KOPT-K1 (cell line): Measurements from ENCODE around the gene SETSIP.
"Not testable (repeated sequence)": the region's sequence is repeated elsewhere in the genome, so short reads cannot be mapped to it uniquely, and the experiment has no call there.

Experiments
- H3K27ac ChIP-seq: fragments of 200-600 bp; sonication (generic); 2 replicates; pipeline ENCODE4 v1.5.1; 2016; ENCODE audit warnings: antibody characterized with exemption, mild to moderate bottlenecking, low read depth, low read length; ENCODE audit not compliant: poor library complexity, severe bottlenecking
- H3K36me3 ChIP-seq: fragments of 200-600 bp; sonication (generic); 2 replicates; pipeline ENCODE4 v1.5.1; 2017; ENCODE audit warnings: antibody characterized with exemption, mild to moderate bottlenecking, low read length, moderate library complexity; ENCODE audit not compliant: insufficient read depth
- H3K9me3 ChIP-seq: fragments of 200-600 bp; sonication (generic); 2 replicates; pipeline ENCODE4 v1.5.1; 2017; ENCODE audit warnings: antibody characterized with exemption, low read length, mild to moderate bottlenecking; ENCODE audit not compliant: insufficient read depth, poor library complexity, severe bottlenecking

SETSIP gene

DNA sequence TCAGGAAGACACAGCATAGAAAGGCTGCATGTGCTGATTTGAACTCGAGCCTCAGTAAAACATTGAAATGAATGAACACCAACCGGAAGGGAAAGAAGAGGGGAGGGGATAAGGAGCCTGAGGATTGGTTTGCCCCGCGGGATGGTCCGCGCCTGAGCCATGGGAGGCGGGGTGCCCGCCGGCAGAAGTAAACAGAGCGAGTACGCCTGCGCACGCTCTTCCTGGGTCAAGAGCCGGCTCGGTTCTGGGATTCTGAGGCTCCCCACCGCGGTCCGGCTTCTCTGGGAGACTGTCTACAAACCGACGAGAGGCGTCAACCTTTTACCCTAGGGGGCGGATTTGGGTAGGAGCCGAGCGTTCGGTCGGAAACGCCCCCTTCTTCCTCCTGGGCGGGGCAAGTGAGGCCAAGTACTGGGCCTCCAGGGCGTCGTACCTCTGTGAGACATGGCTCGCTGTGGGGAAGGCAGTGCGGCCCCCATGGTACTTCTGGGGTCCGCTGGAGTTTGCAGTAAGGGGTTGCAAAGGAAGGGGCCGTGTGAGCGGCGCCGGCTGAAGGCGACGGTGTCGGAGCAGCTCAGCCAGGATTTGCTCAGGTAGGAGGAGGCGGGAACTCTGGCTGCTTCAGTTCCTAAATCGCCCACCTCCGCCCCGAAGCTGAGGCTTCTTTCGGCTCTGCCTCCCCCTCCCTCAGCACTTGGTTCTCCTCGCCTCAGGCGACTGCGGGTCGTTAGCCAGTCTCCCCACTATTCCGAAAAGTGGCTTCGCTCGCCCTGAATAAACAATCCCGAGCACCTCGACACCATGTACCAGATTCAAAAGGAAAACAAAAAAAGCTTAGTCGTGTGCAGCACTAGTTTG is 5.1 kb upstream of the SETSIP start, which contains the start of gene BTBD8:
Gene BTBD8, plus strand, starts transcription at position 218 of the 858 bp plus-strand sequence. Its CDS starts 227 bp downstream, at position 445.
- peaks cover 9% of the 10 kb centered on the region for H3K9me3 ChIP-seq
- H3K36me3 ChIP-seq, result no peaks in the 10 kb centered on the region
- peak within 1 kb of the TSS; percentile 72 for H3K27ac ChIP-seq

DNA sequence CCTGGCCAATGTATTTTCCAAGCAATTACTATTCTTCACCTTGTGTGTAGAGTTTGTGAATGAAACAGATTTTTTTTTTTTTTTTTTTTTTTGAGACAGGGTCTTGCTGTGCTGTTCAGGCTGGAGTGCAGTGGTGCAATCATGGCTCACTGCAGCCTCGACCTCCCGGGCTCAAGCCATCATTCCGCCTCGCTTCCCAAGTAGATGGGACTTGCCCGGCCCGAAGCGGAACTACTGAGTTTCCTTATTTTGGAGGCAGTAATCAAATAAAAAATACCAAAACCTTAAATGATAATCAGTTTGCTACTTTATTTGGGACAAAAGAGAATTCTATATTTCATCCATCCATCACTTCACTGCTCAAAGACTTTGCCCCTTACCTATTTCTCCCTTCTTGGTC is 4.2 kb upstream of the SETSIP start:
- Histone ChIP-seq H3K9me3 (no peaks in the 10 kb centered on the region), H3K27ac (no peak overlapping the region), H3K36me3 (no peaks in the 10 kb centered on the region)

DNA sequence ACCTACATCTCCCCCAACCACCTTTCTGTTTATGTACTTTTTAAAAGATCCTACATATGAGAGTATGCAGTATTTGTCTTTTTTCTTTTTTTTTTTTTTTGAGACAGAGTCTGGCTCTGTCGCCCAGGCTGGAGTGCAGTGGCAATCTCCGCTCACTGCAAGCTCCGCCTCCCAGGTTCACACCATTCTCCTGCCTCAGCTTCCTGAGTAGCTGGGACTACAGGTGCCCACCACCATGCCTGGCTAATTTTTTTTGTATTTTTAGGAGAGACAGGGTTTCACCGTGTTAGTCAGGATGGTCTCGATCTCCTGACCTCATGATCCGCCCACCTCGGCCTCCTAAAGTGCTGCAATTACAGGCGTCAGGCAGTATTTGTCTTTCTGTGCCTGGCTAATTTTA is 2.9 kb upstream of the SETSIP start:
- not testable (repeated sequence) for H3K36me3 ChIP-seq, H3K27ac ChIP-seq

DNA sequence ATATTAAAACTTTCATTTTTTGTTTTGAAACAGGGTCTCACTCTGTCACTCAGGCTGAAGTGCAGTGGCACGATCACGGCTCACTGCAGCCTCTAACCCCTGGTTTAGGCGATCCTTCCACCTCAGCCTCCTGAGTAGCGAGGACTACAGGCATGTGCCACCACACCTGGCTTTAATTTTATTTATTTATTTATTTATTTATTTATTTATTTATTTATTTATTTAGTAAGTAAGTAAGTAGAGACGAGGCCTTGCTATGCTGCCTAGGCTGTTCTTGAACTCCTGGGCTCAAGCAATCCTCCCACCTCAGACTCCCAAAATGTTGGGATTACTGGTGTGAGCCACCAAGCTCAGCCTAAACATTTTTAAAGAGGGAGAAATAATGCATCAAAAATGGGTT is 1.2 kb upstream of the SETSIP start:
- no peaks in the 10 kb centered on the region for H3K9me3 ChIP-seq
- H3K36me3 ChIP-seq, result no peaks in the 10 kb centered on the region
- no peak overlapping the region for H3K27ac ChIP-seq

More for the DNA sequence above, 2.9 kb upstream of the SETSIP start:
- not testable (repeated sequence) for H3K9me3 ChIP-seq

DNA sequence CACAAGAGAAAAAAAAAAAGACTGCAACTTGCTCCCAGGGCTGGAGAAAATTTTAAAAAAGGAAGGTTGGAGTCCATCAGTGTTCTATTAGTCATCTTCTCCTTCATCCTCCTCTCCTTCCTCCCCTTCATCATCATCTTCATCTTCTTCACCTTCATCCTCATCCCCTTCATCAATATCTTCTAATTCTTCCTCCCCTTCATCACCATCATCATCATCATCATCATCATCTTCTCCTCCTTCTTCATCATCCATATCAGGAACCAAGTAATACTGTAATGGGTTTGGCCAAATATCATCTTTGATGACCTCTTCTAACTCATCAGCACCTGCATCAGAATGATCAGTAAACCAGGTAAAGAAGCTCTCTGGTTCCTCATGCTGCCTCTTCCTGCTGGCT is 765 bp downstream of the SETSIP start:
- not testable (repeated sequence) for H3K9me3 ChIP-seq, H3K36me3 ChIP-seq

DNA sequence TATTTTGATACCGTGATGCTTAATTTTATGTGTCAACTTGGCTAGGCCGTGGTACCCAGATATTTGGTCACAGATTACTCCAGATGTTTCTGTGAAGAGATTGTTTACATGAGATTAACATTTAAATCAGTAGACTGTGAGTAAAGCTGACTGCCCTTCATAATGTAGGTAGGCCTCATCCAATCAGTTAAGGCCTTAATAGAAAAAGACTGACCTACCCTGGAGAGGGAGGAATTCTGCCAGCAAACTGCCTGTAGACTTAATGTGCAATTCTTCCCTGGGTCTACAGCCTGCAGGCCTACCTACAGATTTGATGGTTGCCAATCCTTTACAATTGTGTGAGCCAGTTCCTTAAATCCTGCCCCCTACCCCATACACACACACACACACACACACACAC is 4.3 kb downstream of the SETSIP start:
- H3K36me3 ChIP-seq, result no peaks in the 10 kb centered on the region
- no peaks in the 10 kb centered on the region for H3K9me3 ChIP-seq
- no peak overlapping the region for H3K27ac ChIP-seq

More for the DNA sequence above, 765 bp downstream of the SETSIP start:
- H3K27ac ChIP-seq, result not testable (repeated sequence)

DNA sequence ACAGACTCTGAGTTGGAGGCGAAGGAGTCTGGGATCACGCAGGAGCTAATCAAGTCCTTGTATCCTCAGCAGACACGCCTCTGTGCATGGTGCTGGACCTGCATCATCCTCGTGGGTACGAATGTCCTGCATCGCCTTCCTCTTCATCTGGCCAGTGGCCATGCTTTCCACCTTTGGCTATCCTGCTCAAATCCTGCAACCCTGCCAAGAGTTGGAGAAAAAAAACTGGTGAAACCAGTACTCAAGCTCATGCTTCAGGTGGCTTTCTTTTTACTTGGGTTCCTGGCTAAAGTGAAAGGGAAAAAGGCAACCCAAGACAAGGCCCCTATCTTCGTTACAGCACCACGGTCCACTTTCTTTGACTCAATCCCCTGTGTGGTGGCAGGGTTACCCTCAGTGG is 8.9 kb downstream of the SETSIP start:
- Histone ChIP-seq H3K36me3 (no peaks in the 10 kb centered on the region), H3K9me3 (no peaks in the 10 kb centered on the region), H3K27ac (no peak overlapping the region)

DNA sequence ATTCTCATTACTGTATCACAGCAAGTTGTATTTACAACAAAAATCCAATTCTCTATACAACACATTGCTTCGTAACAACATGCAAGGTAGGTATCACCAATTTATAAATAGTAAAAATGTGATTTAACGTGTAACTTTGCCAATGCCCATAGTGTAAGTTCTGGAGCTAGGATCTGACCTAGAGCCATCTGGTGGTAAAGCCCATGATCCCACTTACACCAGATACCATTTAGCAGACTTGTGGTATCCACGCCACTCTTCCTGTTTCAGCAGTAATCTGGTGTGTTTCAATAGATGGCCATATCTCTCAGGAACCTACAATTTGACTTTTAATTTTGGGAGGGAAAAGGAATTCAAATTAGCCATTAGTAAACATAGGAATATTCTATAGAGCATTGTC is 10.2 kb downstream of the SETSIP start:
- no peaks in the 10 kb centered on the region for H3K9me3 ChIP-seq
- no peak overlapping the region for H3K27ac ChIP-seq

DNA sequence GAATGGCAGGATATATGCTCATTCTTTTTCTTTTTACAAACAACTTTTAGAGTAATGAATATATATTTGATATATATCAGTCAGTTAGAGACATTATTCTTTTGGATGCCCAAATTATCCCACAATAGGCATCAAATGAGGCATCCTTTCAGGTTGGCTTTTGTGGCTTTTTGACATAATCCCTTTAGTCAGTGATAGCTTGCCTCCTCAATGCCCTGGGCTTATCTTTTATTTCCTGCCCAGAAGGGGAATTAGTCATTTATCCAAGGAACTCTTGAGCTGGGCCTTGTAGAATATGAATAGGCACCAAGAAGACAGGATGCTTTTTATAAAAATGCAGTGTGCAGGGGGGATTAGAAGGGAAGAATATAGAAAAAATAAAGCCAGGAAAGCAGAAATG is 23.3 kb downstream of the SETSIP start:
- Histone ChIP-seq H3K36me3 (no peaks in the 10 kb centered on the region), H3K27ac (no peak overlapping the region), H3K9me3 (no peaks in the 10 kb centered on the region)

More for the DNA sequence above, 10.2 kb downstream of the SETSIP start:
- no peaks in the 10 kb centered on the region for H3K36me3 ChIP-seq

DNA sequence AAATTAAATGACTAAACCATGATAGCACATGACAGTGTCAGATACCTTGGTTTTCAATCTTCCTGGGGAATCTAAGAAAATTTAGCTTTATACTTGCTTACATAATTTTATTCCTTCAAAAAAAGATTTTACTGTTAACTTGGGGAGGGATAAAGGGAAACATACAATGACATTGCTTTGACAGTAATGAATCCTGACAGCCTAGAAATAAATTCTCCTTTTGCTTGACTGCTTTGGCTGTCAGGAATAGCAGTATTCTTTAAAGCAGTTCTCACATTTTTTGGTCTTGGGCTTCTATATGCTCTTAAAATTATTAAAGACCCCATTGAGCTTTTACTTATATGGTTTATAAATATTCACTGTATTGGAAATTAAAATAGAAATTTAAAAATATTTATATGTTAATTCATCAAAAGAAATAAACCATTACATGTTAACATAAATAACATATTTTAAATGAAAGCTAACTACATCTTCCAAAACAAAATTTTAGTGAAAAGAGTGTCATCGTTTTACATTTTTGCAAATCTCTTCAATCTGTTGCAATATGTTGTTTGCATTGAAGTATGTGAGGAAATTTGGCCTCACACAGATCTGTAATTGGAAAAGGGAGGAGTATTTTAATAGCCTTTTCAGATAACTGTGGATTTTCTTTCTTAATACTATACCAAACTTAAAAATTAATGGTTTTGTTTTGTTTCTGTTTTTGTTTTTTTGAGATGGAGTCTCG is 29.3 kb downstream of the SETSIP start:
- no peaks in the 10 kb centered on the region for H3K9me3 ChIP-seq
- H3K27ac ChIP-seq, result no peak overlapping the region
- H3K36me3 ChIP-seq, result no peaks in the 10 kb centered on the region

DNA sequence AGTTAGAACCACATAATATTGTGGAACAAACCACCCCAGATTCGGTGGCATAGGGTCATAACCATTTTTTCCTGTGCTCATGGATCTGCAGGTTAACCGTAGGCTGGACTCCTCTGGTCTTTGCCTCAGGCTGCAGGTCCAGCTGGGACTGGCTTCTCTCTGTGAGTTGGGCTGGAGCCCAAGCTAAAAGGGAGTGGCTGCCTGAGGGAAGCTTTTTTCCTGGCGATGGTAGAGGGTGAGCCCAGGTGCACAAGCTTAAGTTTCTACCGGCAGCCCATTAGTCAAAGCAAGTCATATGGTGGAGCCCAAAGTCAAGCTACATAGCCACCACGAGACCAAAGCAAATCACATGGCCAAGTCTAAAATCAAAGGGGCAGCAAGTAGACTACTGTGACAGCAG is 31.6 kb downstream of the SETSIP start:
- no peaks in the 10 kb centered on the region for H3K9me3 ChIP-seq
- no peaks in the 10 kb centered on the region for H3K36me3 ChIP-seq
- no peak overlapping the region for H3K27ac ChIP-seq

DNA sequence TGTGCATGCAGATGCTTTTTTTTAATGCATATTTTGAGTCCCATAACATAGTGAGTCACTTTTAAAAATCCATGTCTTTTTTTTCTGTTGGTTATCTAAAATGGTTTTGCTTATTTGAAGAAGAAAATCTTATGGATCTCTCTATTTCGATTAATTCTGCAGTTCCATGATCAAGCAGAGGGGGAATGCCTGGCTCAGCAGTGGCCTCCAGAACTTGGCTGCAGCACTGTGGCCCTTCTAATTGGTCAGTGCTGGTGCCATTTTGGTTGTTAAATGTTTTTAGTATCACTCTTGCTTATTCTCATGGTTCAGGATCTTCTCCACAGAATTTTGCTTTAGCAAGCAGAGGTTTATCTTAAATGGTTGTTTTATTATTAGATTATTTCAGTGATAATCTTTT is 34.2 kb downstream of the SETSIP start:
- H3K36me3 ChIP-seq, result no peaks in the 10 kb centered on the region
- H3K27ac ChIP-seq, result no peak overlapping the region
- H3K9me3 ChIP-seq, result no peaks in the 10 kb centered on the region

DNA sequence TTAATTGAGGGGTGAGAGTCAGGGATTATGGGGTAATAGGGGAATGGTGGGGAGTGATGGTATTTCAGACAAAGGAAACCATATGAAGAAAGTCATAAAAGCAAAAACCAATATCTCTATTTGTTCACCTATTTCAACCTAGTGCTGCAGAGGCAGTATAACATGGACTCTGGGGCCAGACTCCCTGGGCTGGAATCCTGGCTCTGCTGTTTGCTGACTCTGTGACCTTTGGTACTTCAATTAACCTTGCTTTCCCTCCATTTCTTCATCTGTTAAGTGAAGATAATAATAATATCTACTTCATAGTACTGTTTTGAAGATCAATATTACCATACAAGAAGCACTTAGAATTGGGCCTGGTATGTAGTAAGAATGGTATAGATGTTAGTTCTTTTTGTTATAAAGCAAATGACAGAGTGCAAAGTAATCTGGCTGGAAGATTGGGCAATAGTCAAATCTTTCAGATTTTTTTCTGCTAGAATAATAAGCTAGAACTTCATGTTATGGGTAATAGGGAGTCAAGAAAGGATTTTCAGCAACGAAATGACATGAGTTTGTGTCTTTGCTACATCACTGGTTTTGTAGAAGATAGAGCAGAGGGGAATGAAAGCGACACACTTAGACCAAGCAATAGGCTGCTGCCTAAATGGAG is 36.4 kb downstream of the SETSIP start:
- Histone ChIP-seq H3K9me3 (no peaks in the 10 kb centered on the region), H3K27ac (no peak overlapping the region), H3K36me3 (no peaks in the 10 kb centered on the region)

DNA sequence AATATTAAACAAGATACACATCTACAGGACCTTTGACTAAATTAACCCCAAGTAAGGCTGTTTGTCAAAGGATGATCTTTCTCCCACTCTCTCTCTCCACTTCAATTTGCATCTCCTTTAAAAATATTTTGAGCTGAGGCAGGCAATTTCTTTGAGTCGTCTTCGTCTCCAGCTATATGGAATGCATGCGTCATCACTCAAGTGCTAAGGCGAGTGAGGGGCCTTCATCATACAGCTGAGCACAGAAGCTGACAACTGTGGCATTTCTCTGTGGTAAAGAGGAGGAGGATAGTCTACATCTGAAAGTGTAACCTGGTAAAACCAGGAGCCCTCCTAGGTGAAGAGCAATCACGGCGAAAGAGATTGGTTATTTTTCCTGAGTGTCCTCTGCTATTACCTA is 37.8 kb downstream of the SETSIP start:
- no peak overlapping the region for H3K27ac ChIP-seq
- no peaks in the 10 kb centered on the region for H3K9me3 ChIP-seq
- no peaks in the 10 kb centered on the region for H3K36me3 ChIP-seq
